TTC549 (cell line): ENCODE results near the gene ZNF431.
"Not testable (repeated sequence)": the region's sequence is repeated elsewhere in the genome, so short reads cannot be mapped to it uniquely, and the experiment has no call there.

ENCODE experiments used
- FAIRE-seq: peaks from 2 replicates; lab custom pipeline; 2012; peaks lifted over from hg19 to GRCh38; lab: Jason Lieb, UNC

ZNF431 gene

DNA sequence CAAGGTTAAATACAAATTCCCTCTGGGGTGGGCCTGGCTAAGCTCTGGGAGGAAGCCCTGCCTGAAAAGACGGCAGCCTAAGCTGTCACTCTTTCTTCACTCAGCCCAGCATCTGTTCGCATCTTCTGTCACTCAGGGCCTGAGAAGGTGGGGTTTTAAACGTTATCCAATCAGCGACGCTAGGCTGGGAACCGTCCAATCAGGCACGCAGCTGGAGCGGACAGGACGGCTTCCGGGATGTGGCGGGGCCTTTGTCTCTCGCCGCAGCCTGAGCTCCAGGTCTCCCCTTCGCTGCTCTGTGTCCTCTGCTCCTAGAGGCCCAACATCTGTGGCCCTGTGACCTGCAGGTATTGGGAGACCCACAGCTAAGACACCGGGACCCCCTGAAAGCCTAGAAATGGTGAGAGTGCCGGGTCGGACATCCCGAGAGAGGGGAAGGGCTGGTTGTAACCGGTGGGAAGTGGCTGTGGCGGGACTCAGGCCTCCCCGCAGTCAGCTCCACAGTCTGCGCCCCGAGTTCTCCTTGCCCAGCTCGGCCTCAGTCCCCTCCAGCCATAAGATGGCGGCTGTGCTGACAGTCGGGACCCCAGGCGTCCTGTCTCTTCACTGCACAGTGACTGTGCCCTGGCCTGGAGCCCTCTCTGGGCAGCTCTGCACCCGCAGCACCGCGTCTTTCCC, at the start of gene ZNF431:
TSS of gene ZNF431 (plus strand) at position 254 of the 678 bp plus-strand sequence. CDS start at position 398, 144 bp downstream.
- FAIRE-seq = peak; percentile 86

DNA sequence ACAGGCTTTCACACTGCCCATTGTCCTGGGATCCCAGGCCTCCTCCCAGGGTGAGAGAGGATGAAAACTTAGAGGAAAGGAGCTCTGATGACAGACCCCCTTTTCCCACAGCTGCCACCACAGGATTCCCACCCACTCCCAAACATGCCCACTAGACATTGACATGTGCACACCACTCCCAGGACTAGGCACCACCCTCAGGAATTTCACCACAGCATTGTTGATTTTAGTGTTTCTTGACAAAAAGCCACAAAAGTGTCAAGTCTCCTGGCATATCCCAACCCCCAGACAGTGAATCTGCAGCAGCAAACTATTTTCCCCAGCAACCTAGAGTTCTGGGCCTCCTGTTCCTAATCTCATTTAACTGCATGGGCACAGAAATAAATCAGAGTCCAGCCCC, 49.7 kb upstream of the ZNF431 start:
- FAIRE-seq = no peak

DNA sequence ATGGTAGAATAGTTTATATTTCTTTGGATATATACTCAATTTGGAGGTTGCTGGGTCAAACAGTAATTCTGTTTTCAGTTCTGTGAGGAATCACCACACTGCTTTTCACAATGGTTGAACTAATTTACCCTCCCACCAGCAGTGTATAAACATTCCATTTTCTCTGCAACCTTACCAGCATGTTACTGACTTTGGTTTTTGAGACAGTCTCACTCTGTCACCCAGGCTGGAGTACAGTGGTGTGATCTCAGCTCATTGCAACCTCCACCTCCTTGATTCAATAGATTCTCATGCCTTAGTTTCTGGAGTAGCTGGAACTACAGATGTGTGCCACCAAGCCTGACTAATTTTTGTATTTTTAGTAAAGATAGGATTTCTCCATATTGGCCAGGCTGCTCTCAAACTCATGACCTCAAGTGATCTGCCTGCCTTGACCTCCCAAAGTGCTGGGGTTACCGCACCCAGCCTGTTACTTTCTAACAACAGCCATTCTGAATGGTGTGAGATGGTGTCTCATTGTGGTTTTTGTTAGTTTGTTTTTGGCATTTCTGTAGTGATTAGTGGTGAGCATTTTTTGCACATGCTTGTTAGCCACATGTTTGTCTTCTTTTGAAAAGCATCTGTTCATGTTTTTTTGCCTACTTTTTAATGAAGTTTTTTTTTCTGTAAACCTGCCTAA, 47.4 kb upstream of the ZNF431 start:
- no peak for FAIRE-seq

DNA sequence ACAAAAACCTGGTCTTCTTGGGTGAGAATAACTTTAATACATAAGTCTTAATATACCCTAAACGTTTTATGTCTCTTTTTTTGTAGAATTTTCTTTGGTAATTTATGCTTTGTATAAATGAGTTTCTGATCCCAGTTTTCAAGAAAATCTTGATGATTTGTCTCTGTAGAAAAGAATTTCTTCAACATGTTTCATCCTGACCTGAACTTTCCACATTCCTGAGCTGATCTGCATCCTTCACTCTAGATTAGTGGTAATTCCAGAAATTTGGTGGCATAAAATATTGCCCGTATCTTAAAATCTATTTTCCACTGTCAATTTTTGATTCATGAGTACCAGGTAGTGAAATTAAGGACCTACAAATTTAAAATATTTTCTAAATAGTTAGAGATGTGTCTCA, 43.5 kb upstream of the ZNF431 start:
- FAIRE-seq = no peak

DNA sequence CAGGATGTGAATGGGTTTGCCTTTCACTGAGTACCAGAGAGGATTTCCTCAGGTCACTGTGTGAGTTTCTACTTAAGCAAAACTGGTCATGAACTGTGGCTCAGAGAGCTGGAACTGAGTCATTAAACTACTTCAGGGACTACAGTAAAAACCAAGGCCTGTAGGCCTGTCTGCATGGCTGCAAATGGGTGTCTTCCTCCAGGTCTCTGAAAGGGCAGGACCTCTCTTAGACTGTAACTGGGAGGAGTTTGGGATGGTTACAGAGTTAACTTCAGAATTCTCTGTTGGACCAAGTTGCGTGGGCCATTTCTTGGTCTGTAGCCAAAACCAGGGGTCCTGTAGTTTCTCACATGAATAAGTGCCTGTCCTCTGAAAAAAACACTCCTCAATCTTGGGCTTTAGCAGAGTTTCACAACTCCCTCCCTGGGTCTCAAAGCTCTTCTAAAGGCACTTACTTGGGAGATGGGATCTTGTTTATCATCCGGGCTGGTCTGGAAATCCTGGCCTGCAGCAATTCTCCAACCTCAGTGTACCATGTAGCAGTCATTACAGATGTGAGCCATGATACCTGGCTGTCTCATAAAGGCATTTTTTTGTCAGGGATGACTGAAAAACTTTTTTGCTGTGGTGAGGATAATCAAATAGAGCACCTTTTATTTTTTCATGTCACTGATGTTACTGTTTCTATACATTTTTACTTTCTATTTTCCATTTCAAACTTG, 40.2 kb upstream of the ZNF431 start:
- FAIRE-seq = no peak

DNA sequence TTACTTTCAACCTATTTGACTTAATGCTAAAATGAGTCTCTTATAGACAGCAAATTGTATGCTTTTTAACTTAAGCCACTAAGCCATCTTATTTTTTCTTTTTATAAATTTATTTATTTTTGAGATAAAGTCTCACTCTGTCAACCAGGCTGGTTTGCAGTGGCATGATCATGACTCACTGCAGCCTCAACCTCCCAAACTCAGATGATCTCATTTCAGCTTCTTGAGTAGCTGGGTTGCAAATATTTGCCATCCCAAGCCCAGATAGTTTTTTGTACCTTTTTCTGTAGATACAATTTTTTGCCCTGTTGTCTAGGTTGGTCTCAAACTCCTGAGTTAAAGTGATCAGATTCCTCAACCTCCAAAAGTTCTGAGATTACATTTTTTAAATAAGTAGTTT, 32.7 kb upstream of the ZNF431 start:
- FAIRE-seq = no peak

DNA sequence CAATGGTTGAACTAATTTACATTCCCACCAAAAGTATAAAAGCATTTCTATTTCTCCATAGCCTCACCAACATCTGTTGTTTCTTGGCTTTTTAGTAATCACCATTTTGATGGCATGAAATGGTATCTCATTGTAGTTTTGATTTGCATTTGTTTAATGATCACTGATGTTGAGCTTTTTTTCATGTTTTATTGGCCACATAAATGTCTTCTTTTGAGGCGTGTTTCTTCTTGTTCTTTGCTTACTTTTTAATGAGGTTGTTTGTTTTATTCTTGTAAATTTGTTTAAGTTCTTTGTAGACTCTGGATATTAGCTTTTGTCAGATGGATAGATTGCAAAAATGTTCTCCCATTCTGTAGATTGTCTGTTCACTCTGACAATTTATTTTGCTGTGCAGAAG, 31.7 kb upstream of the ZNF431 start:
- no peak for FAIRE-seq

DNA sequence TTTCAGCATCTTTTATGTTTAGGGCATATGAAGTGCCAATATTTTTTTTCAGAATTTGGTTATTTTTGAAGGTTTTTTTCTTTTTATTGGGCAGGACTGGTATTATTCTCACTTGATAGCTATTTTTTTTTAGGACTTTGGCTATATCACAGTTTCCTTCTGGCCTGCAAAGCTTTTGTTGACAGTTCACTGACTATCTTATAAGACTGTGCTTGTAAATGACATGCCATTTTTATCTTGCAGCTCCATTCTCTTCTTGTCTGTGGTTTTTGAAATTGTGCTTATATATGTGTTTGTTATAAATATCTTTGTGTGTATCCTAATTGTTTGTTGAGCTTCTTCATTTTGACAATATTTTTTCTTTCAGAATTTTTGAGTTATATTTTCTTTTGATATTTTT, 26.4 kb upstream of the ZNF431 start:
- no peak for FAIRE-seq

DNA sequence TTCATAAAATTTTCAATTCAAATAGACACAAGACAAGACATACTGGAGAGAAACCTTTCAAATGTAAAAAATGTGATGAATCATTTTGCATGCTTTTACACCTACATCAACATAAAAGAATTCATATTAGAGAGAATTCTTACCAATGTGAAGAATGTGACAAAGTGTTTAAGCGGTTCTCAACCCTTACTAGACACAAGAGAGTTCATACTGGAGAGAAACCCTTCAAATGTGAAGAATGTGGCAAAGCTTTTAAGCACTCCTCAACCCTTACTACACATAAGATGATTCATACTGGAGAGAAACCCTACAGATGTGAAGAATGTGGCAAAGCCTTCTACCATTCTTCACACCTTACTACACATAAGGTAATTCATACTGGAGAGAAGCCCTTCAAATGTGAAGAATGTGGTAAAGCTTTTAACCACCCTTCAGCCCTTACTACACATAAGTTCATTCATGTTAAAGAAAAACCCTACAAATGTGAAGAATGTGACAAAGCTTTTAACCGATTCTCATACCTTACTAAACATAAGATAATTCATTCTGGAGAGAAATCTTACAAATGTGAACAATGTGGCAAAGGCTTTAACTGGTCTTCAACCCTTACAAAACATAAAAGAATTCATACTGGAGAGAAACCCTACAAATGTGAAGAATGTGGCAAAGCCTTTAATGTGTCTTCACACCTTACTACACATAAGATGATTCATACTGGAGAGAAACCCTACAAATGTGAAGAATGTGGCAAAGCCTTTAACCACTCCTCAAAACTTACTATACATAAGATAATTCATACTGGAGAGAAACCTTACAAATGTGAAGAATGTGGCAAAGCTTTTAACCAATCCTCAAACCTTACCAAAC, 24.6 kb upstream of the ZNF431 start:
- no peak for FAIRE-seq

DNA sequence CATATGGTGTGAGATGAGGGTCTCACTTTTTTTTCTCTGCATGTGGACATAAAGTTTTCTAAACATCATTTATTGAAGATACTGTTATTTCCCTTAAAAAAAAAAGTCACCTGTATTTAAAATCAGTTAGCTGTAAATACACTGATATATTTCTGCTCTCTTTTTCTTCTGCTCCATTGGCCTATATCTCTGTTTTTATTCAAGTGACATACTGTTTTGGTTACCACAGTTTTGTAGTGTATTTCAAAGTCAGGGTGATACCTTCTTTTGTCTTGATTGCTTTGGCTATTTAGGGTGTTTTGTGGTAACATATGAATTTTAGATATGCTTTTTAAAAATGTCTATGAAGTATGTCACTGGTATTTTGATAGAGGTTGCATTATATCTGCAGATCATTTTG, 15.8 kb upstream of the ZNF431 start:
- no peak for FAIRE-seq

DNA sequence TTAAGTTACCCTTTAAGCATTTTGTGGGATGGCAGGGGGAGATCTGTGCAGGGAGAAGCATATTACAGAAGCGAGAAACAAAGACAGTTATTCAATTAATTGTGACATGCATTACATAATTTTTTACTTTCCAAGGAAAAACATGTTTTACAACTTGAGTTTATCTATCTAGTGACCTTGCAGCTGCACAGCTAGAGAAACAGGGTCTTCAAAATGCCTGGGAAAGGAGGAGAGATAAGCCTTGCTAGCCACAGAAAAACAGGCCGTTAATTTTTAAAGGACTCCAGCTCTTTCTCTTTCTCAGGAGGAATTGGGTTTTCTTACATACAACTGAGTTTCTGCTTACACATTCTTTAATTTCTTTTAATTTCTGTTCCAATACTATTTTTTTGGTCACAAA, 14.8 kb upstream of the ZNF431 start:
- no peak for FAIRE-seq

DNA sequence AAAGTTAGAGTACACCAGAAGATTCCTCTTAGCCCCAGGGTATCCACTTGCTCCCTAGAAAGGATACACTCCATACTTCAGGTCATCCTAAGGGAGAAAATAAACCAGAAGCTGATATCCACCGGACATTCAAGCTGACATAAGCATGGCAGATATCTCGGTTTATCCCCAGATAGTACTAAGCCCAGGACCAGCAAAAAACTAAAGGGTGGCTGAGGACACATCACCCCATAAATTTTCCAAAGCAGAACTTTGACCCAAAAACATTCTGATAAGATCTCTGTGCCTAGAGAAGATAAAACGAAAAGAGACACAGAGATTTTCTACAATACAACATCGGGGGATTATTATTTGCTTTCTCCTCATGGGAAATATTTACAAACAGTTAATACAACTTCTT, 13.9 kb upstream of the ZNF431 start:
- FAIRE-seq = no peak

DNA sequence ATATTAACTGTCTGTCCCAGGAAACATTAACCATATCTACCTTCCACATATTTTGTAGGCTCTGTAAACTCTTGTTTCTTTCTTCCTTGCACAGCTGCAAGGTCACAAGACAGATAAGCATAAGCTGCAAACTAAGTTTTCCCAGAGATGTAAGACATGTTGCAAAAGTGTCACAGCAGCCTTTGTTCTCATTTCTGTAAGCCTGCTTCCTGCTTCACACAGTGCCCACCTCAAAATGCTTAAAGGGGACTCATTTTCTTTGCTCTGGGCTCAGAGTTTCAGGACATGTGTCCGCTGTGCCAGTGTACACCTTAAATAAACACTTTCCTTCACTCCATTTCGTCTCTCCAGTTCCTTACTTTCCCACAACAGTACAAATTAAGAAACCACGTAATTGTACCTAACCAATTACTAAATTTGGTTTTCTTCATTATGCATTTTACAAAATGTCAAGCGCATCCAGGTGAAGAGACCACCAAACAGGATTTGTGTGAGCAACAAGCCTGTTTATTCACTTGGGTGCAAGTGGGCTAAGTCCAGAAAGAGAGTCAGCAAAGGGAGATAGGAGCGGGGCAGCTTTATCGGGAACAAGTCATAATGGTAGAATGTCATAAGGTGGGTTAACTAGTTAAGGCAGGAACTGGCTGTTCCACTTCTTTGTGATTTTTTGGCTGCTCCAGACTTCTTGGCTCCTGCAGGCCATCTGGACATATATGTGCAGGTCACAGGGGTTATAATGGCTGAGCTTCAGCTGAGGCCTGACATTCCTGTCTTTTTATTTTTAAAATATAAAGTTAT, 12.7 kb upstream of the ZNF431 start:
- FAIRE-seq = no peak

DNA sequence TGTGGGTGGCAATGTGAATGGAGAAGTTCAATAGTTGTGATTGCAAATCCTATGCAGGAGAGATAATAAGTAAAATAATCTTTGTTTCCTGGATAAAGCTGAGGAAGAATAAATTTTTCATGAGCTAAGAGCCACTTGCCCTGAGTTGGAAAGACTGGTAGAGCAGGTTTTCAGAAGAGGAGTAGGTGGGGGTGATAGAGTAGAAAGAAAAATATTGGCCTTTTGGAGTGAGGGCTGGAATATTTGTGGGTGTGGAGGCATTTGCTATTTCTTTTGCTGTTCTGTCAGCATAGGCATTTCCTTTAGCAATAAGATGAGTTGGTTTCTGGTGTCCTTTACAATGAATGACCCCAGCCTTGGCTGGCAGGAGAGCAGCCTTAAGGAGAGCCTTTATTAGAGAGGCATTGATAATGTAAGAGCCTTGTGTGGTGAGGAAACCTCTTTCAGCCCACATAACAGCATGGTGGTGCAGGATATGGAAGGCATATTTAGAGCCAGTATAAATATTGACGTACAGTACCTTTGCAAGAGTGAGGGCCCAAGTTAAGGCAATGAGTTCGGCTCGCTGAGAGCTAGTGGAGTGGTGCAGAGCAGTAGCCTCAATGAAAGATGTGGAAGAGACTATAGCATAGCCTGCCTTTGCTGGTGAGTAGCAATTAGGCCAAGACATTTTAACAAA, 11.6 kb upstream of the ZNF431 start:
- no peak for FAIRE-seq

DNA sequence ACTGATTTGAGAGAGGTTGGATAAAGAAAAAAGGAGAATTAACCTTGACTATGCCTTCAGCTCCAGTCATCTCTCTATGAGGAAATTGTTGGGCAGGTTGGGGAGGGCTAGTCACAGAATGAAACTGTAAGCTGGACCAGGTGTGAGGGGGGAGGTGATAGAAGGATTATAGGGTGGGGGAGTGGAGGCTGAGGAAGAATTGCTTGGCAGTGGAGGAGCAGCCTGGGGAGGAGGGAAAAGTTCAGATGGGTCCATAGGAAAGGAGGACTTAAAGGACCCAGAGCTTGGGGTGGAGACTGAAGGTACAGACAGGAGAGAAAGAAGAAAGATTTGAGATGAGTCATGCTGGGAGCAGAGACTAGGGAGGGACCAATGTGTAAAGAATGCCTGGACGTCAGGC, 8.2 kb upstream of the ZNF431 start:
- no peak for FAIRE-seq

DNA sequence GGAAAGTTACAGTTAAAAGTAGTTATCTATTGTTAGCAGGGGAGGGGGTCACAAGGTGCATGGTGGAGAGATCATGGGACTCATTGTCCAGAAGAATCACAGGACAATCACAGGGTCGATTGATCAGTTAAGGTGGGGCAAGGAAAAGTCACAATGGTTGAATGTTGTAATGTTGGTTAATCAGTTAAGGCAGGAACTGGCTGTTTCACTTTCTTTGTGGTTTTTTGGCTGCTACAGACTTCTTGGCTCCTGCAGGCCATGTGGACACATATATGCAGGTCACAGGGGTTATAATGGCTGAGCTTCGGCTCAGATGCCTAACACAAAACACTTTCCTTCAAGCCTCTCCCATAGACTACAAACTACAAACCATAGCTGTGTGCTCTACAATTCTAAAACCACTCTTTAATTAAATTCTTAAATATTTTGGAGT, 6.9 kb upstream of the ZNF431 start:
- FAIRE-seq = no peak

DNA sequence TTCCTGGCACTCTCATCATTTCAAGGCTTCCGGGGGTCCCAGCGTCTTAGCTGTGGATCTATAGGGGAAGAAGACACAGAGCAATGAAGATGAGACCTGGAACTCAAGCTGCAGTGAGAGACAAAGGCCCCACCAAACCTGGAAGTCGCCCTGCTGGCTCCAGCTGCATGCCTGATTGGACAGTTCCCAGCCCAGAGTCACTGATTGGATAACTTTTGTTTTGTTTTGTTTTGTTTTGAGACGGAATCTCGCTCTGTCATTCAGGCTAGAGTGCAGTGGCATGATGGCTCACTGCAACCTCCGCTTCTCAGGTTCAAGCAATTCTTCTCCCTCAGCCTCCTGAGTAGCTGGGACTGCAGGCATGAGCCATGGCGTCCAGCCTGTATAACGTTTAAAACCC, 6.4 kb upstream of the ZNF431 start:
- no peak for FAIRE-seq

DNA sequence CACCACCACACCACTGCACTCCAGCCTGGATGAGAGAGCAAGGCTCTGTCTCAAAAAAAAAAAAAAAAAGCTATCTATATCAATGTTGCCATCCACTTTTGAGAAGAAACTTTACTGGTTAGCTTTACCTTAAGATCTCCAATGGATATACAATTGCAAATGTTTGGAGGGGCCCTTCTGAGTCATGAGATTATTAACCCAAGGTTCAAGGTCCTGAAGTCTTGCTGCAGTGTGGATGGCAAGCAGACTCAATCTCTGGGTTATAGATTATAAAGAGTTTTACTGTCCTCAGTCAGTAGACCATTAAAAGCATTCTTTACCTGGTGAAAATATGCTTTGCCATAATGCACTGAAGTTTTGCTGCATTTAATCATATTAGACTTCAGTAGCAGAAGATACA, 3.7 kb upstream of the ZNF431 start:
- FAIRE-seq = no peak

DNA sequence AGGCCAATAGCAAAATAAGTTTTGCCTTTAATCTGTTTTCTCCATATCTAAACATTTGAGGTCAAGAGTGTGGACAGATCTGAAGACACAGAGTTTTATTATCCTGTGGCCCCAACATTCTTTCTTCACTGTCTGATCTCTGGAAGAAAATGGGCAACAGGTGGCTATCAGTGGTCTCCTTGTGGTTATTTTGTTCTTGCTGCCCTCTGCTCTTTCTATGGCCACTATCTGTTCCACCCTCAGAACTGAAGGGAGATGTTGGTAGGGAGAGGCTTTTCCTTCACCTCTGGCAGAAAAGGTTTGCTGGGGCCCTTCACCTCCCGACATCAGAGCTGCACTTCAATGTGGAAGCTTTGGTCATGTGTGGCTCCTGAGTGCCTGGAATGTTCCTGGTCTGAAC, 834 bp upstream of the ZNF431 start:
- FAIRE-seq = not testable (repeated sequence)

DNA sequence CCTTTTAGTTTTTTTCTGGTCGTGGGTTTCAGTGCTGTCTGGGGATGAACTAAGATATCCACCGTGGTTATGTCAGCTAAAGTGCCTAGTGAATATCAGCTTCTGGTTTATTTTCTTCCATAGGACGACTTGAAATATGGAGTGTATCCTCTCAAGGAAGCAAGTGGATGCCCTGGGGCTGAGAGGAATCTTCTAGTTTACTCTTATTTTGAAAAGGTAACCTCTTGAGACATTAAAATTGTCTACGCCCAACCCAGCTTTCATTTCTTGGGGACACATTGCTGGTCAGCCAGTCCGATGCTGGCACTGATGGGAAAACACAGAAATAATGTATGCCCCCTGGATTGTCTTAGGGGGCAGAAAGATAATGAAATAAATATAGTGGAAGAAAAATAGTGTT, 1.6 kb downstream of the ZNF431 start:
- FAIRE-seq = no peak

DNA sequence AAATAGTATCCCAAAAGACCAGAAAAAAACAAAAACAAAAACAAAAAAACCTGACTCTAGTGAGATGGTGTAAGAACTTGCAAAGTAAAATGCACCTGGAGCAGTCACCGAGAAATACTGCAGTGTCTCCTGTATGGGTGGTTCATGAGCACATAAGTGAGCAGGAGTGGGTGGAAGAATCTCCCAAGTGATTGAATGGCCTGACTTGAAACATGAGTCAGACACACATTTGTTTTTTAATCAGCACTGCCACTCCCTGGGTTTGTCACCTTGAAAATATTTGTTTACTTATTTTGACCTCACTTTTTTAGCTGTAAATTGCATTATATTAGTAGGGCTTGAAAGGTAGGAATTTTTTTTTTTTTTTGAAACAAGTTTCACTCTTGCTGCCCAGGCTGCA, 2.0 kb downstream of the ZNF431 start:
- FAIRE-seq = no peak
